SKM-1 treated with dmso at 0.1 percent for 144 hours (cell line): ENCODE measurements around the gene DUSP22.

Source experiments
- DNase-seq: peaks from one replicate; lab custom pipeline; 2025; ENCODE audit not compliant: unreplicated experiment; lab: John Stamatoyannopoulos, UW

Gene DUSP22

DNA sequence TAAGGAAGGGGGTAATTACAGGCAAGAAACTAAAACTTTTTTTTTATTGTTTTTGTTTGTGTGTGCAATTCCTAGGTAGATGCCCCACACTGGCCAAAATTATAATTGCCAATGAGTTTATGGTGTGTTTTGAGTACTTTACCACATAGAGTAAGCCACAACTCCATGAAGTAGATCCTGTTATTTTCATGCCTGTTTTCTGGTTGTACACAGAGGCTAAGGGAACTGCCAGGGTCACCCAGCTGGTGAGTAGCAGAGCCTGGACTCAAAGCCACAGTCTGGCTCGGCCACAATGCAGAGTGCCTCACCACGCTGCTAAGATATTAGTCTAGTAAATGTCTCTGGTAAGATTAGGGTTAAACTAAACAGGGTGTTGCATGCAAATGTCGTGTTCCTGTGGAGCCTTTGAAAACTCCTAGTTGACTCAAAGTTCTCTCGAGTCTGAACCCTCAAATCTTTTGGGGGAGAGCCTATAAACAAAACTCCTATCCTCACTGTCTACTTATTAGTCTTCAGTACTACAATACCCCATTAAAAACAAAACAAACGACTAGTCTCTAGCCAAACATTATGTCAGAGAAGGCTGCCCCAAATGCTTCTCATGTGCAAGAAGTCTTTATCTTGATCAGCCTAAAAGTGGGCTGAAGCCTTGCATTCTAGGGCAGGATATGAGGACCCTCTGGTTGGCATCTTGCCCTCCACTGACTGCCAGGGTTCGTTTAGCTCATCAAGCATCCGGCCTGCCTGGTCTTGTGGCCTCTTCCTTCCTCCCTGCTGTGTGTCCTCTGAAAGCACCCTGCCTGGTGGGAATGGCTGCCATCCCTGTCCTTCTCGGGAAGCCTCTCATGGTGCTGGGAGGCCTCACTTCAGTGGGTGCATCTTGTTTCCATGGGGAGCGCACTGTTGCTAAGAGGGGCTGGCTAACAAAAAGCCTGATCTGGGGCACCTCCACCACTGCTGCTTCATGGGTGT lies 4.2 kb downstream of the DUSP22 start:
- no peak for DNase-seq

DNA sequence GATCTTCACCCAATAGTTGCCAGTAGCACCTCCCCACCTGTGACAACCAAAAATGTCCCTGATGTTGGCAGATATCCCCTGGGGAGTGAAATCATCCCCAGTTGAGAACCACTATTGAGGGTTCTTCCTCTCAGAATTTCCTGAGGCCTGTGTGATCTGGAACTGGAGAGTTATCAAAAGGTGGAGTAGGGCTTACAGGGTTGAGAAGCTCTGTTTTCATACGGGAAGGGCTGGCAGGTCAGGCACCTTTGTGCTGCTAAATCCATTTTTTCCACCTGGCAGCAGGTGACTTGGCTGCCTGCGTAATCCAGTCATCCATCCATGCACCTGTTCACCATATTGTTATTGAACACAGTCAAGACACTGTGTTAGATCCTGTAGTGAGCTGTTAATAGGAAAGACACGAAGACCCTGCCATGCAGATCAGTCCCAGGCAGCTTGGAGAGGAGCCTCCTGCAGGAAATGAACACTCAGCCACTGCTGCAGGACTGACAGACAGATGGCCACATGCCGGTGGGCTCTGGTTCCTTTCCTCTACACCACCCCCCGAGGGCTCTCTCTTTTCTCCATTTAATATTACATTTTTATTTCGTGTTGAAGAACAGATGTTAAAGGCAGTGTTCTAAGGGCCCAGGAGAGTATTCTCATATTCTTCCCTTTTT lies 5.4 kb downstream of the DUSP22 start:
- DNase-seq: no peak

DNA sequence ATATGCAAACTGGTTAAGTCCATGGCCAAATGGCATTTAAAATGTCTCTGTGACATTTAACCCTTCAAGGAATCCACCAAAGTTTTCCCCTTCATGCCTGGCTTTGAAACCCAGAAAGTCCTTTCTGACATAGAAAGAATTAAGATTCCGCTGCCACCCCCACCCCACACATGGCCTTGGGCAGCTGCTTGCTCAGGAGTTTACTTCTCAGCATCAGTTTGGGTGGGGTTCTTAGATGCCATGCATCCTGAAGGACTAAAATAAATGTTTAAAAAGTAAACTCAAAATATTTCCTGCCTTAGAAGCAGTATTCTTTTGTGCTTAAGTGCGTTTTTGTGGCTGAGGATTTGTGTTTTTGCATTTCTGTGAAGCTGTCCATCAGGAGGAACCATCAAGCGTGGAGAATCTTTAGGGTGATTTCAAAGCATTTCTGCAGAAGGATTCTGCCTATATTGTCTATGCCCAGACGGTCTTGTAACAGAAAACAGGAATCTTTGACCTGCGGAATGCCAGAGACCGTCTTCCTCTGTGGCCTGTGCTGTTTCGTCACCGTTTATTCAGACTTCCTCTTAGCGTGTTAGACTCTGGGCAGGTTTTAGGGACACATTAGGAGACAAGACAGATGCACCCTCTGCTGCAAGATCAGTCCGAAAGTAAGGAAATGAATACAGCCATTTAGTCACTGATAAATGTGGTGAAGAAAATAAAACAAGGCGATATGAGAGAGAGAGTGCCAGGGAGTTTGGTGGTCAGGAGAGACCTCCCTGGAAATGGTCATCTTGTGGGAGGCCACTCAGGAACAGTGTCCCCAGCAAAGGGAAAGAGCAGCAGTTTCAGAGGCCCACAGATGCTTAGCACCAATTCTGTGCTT lies 6.2 kb downstream of the DUSP22 start:
- no peak for DNase-seq

DNA sequence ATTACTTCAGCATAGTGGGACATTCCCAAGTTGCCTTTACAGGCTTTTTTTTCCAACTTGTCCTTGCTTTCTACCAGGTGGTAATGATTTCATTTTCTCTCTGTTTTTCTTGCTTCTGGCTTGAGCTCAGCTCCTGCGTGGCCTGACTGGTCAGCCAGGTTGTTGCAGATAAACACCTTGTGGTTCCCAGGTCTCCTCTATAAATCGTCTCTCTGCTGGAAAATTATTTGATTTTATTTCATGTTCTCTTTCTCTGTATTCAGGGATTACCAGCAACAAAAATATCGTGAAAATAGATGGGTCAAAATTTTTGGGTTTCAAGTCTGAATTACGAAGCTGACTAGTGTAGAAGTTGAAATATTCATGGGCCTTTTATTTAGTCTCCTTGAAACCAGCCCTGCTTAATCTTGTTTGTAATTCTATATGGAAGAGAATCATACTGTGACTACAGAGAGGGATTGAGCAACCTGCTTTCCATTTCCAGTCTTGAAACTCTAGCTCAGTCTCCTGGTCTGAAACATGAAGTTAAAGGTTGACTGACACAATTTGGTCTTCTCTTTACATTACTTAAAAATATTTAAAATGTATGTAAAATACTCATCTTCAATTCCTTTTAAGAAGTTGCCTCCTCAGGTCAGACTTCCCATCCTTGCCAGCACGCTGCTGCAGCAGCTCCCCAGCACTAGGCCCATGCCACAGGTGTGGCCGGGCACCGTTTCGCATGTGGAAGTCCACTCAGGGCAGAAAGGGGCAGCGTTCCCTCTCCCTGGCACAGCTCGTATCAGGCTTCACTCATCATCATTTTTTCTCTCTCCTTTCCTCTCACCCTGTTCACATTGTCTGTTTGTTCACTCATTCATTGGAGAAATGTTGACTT lies 7.1 kb downstream of the DUSP22 start:
- no peak for DNase-seq

DNA sequence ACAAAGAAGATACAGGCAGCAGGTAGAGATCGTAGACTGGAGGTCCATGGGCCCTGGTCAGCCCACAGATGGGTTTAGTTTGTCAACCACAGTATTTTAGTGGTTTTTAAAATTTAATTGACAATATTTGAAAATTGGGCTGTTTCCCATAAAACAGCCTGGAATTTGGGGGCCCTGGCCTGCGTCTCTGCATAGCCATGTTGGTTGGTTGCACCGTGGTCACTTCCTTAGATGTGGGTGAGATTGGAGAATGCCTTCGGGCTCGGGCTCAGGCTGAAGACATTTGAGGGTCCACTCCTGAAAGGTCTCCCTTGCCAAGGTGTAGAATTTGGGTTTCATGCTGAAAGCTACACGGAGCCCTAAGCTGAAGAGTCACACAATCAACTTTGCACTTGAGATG lies 7.7 kb downstream of the DUSP22 start:
- no peak for DNase-seq

DNA sequence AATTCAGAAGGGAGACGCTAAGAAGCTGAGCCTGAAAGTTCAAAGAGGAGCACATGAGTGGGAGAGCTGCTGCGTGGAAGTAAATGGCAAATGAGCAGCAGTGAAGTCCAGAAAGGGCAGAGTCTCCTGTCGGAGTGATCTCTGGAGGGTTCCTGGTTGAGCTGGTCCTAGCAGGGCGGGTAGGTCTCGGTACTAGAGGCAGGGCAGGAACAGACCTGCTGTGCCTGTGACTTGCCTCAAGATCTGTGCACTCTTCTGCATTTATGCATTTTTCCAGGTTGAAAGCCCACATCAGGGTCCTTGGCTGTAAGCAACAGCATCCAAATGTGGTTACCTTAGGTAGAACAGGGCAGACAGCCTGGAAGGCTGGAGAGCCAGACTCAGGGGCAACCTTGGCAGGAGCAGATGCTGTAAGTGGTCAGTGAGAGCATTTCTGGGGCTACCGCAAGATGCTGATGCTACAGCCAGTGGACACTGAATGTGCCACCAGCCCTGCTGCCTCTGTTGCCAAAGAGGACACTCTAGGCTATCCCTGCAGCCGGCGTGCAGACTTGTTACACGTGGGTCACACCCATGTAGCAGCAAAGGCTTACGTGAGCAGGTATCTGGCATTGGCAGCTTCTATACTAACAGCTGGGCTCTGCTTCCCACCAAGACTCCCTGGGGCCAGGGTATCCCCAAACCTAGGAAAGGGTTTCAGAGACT lies 8.4 kb downstream of the DUSP22 start:
- no peak for DNase-seq

DNA sequence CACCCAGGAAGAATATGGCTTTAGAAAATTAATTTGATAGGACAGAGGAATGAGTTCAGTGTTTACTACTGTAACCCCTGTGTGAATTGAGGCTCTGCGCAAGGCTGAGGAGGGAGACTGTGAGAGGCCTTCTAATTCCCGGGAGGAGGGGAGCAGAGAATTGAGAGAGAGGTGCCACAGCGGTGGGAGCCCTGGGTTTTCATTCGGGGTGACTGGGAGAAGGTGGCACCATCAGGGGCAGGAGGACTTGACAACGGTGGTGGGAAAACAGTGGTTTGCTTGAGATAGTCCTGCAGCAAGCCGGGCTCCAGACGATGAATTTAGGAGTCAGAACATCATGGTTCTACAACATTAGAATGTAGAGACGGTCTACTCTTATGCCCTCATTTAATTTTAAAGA lies 9.2 kb downstream of the DUSP22 start:
- DNase-seq: no peak

DNA sequence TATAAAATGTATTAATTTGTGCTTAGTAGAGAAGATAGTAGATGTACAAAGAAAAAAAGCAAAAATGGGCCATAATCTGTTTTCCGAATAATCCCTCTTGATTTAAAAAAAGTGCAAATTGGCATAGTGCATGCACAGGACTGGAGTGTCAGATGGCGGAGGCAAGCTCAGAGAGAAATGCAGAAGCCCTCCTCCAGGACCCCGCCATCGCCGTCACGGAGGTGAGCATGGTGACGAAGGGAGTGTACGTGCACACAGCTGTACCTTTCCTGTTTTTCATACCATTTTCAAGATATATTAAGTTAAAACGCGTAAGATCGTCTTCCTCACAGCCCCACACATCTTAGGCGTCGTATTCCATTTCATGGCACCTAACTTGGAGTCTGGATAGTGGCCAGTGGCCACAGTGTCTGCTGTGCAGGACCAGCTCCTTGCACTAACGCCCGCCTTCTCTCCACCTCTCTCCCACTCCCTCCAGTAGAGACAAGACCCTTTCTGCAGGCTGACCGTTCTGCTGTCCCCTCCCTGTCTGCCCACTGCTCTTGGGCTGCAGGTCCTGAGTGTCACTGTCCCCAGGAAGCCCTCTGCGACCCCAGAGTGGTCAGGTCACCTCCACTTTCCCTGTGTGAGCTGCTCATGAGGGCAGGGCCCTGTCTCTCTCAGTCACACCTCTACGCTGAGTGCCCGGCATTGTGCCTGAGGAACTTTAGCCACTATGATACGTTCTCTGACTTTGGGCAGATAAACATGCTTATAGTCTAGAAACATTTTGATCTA lies 9.8 kb downstream of the DUSP22 start:
- no peak for DNase-seq

DNA sequence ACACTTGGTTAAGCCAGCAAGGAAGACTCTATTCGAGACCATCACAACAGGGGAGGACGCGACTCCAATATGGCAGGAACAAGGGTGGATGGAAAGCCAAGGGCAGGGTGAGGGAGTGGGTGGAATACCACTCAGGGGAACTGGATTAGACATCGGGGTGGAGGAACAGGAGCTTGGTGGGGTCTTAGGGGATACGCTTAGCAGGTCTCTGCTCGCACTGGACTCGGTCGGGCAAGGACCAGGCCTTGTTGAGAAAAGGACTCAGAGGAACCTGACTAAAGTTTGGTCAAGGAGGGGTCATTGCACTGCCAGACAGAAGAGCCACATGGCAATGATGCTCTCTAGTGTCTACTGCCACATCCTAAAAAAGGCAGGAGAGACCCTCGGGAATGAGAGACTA lies 10.5 kb downstream of the DUSP22 start:
- DNase-seq: no peak

DNA sequence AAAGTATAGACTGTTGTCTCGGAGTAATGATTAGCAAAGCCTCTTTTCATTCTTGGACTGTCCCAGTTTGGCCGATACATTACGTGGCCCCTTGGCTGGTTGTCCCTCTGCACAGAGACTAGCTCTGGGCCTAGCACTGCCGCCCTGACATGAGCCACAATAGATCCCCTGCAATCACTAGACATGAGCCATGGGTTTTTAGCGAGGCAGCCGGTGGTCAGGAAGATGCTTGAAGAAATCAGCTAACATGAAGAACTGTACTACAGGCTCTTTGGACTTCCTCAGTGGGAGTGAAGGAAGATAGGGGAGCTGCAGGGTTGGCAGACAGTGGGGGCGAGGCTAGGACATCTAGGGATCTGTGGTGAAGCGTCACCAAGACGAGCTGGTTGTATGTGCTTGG lies 11.0 kb downstream of the DUSP22 start:
- DNase-seq: no peak

DNA sequence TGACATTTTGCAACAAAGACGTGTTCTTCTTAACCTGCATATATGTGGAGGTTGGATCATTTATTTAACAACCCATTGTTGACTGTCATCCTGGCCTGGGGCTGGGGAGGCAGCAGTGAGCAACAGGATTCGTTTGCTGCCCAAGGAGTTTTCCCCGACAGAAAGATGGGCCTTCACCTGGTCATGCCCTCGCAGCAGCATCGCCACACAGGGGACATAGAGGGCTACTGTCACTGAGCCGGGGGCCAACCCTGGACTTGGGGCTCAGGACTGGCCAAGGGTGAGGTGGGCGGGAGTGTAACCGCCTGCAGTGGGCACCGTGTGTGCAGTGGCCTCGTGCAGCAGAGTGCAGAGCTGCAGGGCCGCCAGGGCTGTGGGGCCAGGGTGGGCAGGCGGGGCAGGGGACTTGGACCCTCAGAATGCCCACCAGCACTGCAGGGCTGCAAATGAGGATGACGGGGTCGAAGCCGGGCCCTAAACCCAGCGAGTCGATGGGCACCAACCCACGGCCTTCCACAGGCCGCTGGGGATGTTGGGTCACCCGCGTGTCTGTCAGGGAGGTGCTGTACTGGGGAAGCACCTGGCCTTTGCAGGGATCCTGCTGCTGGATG lies 11.8 kb downstream of the DUSP22 start:
- DNase-seq: no peak

DNA sequence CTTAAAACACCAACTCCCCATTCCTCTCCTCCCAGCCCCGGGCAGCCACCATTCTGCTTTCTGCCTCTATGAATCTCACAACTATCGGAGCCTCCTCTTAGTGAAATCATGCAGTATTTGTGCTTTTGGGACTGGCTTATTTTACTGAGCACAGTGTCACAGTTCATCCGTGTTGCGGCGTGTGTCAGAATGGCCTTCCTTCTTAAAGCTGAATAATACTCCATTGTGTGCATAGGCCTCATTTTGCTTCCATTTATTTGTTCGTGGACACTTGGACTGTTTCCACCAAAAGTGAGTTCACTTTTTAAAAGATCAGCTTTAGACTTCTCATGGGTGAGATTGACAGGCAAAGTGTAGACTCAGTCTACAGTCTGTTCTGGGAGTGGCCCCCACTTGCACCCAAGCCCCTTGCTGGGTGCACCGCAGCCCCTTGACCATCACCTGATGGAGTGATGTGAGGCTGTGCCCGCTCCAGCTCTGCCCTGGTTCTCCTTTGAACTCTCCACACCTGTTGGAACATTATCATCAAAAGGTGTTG lies 12.6 kb downstream of the DUSP22 start:
- DNase-seq: no peak

DNA sequence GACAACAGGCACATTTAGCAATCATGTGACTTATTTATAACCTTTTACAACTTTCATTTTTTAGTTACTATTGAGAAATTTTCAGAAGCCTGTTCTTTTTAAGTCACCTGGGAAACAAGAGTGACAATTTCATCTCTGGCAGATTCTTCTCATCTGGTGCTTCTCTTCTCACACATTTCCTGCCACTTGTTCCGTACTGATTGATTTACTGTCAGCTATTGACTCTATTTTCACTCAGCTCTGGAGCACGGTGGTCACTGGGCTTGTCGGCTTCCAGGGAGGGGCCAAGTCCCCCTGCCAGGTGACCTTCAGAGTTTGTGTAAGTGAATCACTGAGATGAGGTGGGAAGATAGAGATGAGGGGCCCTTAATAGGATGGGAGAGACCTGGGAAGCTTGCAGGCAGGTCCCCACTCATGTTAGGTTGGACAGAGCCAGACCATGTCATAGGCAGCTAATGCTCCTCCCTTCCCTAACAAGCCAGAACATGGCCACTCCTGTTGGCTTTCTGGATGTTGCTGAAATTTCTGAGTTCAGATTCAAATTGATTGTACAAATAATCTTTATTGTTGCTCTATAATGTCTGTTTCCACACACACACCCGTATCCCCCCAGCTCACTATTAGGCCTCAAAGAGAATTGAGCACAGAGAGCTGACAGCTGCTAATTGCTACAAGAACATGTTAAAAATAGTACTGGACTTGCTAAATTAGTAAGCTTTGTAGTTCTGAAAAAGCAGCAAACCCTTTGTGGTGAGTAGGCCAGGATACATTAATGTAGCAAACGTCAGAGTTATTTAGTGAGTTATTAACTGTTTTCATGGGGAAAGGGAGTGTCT lies 13.3 kb downstream of the DUSP22 start:
- no peak for DNase-seq

DNA sequence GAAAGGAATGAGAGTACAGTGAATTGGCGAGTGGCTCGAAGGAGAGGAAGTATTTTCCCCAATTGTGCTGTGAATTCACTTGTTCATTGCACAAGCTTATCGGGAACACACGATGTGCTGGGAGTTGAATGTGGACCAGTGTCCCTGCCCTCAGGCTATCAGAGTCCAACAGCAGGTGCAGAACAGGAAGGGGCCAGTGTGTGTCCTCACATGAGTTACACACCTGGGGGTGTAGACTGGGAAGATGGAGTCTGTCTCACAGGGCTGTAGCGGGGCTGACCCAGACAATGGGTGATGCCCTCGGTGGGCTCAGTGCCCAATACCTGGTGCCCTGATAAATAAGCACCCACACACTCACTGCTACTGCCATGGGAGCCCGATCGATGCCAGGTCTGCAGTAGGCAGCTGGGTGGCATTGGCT lies 14.4 kb downstream of the DUSP22 start:
- no peak for DNase-seq

DNA sequence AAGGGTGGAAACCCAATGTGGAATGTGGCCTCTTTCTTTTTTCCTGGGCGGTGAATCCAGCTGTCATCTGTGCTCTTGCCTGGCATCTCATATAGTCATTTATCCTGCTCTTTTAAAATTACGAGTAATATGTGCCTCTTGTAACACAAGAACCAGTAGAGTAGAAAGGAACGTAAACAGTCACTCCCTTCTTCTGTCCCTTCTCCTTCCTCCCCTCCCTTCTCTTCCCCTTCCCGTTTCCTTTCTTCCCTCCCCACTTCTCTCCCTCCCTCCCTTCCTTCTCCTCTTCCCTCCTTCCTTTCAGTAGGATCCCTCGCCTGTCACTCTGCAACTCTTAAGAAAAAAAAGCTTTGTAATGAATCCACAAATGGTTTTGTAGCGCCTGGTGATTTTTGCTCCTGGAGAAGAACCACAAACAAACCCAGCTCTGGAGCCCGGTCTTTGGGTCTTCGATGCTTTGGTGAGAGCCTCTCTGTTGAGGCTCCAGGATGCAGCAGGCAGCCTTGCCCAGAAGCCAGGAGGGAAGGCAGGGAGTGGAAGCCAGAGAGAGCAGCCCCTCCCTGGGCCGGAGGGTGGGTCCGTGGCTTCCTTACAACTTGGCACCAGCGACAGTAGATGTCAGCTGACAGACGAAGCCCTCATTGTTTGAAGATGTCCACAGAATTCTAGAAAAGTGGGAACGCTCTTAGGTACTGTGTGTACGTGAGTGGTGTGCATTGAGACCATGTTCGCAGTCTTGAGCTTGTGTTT lies 15.0 kb downstream of the DUSP22 start:
- DNase-seq: no peak

DNA sequence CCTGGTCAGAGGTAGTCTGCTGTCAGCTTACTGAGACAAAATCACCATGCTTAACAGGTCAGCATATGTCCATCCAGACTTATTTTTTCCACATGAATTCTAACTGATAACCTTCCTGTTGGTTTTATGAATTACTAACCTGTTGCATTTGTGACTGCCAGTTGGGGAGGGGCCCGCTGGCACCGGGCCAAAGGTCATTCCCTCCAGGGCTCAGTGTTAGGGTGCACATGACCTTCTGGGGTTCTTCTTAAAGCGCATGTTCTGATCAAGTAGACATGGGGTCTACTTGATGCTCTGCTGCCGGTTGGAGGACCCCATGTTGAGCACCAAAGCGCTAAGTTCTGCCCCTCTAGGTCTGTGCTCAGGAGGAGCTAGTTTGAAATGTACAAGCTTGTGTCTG lies 15.6 kb downstream of the DUSP22 start:
- no peak for DNase-seq

DNA sequence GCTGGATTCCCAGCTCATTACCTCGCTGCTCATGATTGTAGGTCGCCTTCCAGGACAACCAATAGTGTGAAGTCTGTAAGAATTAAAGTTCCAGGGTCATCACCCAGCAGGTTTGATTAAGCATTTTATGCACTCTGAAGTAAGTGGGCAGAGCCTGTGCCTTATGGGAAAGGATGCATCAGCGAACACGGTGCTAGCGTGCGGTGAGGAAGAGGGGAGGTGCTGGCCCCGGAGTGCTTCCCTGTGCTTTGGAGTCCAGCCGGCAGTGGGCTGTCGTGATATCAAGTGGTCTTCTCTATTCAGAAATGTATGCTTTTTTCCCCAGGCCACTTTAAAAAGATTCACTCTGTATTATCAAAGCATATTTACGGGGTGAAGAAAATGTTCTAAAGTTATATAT lies 16.0 kb downstream of the DUSP22 start:
- DNase-seq: no peak
